AG20443 (cell line): ENCODE data around the gene SMIM5.

ENCODE experiments used
- DNase-seq: peaks from one replicate; pipeline ENCODE4 v3.0.0; 2012; ENCODE audit warnings: low spot score, mixed read lengths

The SMIM5 gene

GRCh38 chr17:75666959-75667790 is 33.9 kb downstream of the SMIM5 start, which contains the start of the genes RECQL5 and SAP30BP:
RECQL5 (minus strand) TSS chr17:75667154; CDS start chr17:75666557, 597 bp downstream.
SAP30BP (plus strand) TSS chr17:75667338; CDS start chr17:75667373, 35 bp downstream.
- peak; percentile 98 for DNase-seq

GRCh38 chr17:75667825-75668224 is 34.6 kb downstream of the SMIM5 start:
- DNase-seq = no peak

- DNase-seq = no peak
These were observed 35.3 kb downstream of the SMIM5 start for GRCh38 chr17:75668489-75668888.

GRCh38 chr17:75670868-75671267 is 37.6 kb downstream of the SMIM5 start:
- DNase-seq = no peak

GRCh38 chr17:75672011-75672410 is 38.8 kb downstream of the SMIM5 start:
- DNase-seq = no peak

GRCh38 chr17:75673487-75673886 is 40.3 kb downstream of the SMIM5 start:
- no peak for DNase-seq

GRCh38 chr17:75676461-75676860 is 43.2 kb downstream of the SMIM5 start:
- DNase-seq = no peak

- no peak for DNase-seq
These were observed 46.5 kb downstream of the SMIM5 start for GRCh38 chr17:75679706-75680211.

GRCh38 chr17:75680431-75680830 is 47.2 kb downstream of the SMIM5 start:
- no peak for DNase-seq

GRCh38 chr17:75681289-75681688 is 48.1 kb downstream of the SMIM5 start:
- peak; percentile 36 for DNase-seq

GRCh38 chr17:75683583-75683982 is 50.3 kb downstream of the SMIM5 start:
- DNase-seq = peak; percentile 38

GRCh38 chr17:75684249-75684648 is 51.0 kb downstream of the SMIM5 start:
- no peak for DNase-seq

- DNase-seq = peak; percentile 75
These were observed 51.7 kb downstream of the SMIM5 start for GRCh38 chr17:75684924-75685323.

- DNase-seq = peak; percentile 30
These were observed 52.3 kb downstream of the SMIM5 start for GRCh38 chr17:75685499-75685898.

GRCh38 chr17:75688209-75688825 is 55.1 kb downstream of the SMIM5 start:
- DNase-seq = peak; percentile 27

- DNase-seq = no peak
These were observed 56.2 kb downstream of the SMIM5 start for GRCh38 chr17:75689441-75689873.
